SKM-1 (cell line): ENCODE measurements around the gene CARMIL3.
"Not testable (repeated sequence)": the region's sequence is repeated elsewhere in the genome, so short reads cannot be mapped to it uniquely, and the experiment has no call there.

Experiments
- DNase-seq: peaks from one replicate; lab custom pipeline; 2025; ENCODE audit not compliant: unreplicated experiment; lab: John Stamatoyannopoulos, UW

CARMIL3 gene, protein sequence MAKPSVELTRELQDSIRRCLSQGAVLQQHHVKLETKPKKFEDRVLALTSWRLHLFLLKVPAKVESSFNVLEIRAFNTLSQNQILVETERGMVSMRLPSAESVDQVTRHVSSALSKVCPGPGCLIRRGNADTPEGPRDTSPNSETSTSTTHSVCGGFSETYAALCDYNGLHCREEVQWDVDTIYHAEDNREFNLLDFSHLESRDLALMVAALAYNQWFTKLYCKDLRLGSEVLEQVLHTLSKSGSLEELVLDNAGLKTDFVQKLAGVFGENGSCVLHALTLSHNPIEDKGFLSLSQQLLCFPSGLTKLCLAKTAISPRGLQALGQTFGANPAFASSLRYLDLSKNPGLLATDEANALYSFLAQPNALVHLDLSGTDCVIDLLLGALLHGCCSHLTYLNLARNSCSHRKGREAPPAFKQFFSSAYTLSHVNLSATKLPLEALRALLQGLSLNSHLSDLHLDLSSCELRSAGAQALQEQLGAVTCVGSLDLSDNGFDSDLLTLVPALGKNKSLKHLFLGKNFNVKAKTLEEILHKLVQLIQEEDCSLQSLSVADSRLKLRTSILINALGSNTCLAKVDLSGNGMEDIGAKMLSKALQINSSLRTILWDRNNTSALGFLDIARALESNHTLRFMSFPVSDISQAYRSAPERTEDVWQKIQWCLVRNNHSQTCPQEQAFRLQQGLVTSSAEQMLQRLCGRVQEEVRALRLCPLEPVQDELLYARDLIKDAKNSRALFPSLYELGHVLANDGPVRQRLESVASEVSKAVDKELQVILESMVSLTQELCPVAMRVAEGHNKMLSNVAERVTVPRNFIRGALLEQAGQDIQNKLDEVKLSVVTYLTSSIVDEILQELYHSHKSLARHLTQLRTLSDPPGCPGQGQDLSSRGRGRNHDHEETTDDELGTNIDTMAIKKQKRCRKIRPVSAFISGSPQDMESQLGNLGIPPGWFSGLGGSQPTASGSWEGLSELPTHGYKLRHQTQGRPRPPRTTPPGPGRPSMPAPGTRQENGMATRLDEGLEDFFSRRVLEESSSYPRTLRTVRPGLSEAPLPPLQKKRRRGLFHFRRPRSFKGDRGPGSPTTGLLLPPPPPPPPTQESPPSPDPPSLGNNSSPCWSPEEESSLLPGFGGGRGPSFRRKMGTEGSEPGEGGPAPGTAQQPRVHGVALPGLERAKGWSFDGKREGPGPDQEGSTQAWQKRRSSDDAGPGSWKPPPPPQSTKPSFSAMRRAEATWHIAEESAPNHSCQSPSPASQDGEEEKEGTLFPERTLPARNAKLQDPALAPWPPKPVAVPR (N-terminal part only)

DNA sequence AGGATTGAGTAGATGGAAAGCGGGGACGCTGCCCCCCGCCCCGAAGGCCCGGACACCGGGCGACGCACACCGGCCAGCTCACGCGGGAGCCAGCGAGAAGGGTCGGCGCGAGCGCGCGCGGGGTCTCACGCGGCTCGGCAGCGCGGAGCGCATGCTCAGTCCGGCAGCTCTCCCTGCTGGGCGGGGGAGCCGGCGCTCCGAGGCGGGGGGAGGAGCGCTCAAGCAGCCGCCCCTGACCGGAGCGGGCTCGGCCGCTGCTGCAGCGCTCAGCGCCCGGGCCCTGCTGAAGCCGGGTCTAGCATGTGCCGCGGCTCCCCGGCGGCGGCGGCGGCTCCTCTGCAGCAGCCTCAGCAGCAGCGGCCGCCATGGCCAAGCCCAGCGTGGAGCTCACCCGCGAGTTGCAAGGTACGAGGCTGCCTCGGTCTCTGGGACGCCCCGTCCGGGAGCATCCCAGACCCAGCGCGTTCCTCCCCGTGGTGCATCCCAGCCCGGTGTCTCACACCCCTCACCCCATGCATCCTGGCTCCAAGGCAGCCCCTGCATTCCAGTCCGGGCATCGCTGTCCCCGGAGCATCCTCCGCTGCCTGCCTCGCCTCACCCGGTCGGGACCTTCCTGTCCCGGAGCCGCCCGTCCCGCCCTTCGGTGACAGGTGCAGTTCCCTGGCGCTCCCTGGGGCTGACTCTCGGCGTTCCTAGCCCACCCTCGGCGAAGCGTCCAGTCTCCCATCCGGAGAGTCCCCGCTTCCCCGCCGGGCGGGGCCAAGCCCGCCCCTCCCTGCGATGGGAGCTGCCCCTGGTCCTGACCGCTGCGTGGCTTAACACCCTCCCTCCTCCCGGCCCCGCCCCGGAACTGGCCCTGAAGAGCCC is at the start of gene CARMIL3:
Gene CARMIL3 (plus strand): TSS at position 221 of the 867 bp plus-strand sequence. CDS start 145 bp downstream, at position 366.
- DNase-seq = no peak

DNA sequence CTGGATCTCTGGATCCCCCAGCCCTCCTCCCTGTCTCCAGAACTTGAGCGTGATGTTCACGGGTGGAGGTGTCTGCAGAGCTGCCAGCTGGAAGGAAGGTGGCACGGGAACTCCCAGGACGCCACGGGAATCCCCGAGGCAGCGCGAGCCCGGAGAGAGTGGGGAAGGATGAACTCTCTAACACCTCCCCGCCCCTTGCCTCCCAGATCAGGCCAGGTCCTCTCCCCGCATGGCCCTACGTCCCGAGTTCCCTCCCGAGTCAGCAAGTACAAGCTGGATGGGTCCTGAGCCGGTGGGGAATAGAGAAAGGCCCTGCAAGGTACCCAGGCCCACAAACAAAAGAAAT is 45.4 kb upstream of the CARMIL3 start:
- not testable (repeated sequence) for DNase-seq

DNA sequence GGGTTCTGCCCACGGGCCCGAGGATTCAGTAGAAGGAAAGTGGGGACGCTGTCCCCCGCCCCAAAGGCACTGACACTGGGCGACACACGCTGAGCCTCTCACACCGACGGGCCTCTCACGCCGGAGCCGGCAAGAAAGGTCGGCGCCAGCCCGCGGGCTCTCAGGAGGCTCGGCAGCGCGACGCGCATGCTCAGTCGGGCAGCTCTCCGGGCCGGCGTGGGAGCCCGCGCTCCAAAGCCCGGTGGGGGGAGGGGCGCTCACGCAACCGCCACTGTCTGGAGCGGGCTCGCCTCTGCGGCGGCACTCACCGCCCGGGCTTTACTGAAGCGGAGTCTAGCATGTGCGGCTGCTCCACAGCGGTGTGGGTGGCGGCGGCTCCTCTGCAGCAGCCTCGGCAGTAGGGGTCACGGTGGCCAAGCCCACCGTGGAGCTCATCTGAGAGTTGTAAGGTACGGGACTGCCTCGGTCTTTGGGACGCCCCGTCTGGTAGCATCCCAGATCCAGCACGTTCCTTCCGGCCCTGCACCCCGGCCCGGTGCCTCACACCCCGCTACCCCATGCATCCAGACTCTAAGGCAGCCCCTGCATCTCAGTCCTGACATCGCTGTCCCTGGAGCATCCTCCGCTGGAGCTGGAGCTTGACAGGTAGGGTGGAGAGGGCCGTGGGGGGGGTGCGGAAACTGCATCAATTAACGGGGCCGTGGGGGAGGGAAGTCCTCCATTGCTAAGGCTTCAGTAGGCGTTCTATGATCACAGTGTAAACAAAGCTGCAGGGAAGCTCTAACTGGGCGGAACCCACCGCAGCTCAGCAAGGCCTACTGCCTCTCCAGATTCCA is 44.8 kb upstream of the CARMIL3 start:
- DNase-seq = not testable (repeated sequence)

DNA sequence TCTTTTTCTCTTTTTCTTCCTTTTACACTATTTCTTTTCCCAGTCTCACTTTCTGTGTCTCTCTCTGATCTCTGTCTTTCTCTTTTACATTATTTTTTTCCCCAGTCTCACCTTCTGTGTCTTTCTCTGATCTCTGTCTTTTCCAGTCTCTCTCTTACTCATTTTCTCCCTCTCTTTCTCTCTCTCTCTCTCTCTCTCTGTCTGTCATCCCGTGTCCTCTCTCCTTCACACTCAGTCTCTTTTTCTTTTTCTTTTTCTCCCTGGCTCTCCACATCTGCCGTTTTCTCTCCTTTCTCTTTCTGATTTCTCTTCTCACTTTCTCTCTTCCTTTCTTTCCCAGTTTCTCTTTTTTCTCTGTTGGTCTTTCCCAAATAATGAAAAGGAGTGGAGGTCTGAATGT is 40.8 kb upstream of the CARMIL3 start:
- DNase-seq = no peak

DNA sequence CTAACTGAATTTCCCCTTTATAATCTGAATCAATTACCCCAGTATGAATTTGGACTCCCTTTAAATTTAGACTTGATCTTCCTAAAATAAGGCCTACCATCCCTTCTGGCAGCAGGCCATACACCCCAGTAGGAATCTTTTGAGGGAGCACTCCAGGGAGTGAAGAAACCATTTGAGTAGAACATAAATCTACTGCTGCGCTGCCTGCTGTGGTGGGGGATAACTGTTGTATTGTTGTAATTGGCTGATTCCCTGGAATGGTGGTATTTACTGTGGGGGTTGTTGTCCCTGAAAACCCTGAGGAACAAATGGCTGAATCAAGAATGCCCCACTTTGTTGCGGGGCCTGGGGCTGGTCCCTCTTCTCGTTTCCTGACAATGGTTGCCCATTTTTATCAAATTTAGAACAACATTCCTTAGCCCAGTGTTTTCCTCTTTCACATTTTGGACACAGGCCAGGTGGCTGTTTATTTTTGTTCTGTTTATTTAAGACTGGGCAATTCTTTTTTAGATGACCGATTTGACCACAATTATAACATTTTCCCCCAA is 39.0 kb upstream of the CARMIL3 start:
- DNase-seq = not testable (repeated sequence)

DNA sequence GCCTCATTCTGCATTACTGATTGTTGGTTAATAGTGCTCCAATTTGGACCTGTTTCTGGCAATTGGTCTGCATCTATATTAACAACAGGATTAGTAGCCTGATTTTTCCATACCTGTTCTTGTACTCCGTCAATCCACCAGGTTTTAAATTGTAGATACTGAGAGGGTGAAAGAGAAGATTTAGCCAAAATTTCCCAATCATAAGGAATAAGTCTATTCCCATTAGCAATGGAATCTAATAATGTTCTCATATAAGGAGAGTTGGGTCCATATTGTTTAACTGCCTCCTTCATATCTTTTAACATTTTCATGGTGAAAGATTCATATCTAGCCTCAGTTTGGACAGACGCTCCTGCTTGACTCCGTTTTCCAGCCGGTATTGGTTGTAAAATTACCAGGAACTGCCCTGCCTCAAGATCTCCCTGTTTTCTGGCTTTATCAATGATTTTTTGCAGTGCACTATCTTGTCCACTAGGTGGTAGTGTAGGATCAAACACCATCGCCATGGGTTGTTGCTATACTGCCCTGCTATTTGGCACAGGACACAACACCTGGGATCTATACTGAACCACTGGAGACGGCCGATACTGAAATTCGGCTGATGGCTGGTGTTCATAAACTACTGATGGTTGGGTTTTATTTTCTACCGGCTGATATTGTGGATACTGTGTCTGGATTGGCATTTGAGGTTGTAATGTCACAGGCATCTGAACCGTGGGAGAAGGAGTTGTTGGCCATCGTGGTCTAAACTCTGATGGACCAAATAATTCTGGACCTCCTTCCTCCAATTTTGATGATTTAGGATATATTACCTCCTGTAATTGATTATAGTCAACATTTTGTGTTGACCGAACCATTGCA is 37.9 kb upstream of the CARMIL3 start:
- no peak for DNase-seq

DNA sequence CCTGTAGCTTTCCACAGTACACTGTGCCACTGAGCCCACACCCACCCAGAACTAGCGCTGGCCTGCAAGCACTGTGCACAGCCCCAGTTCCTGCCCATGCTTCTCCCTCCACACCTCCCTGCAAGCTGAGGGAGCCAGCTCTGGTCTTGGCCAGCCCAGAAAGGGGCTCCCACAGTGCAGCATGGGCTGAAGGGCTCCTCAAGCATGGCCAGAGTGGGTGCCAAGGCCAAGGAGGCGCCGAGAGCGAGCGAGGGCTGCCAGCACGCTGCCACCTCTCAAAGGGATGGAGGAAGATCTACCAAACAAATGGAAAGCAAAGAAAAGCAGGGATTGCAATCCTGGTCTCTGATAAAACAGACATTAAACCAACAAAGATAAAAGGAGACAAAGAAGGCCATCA is 36.1 kb upstream of the CARMIL3 start:
- not testable (repeated sequence) for DNase-seq

DNA sequence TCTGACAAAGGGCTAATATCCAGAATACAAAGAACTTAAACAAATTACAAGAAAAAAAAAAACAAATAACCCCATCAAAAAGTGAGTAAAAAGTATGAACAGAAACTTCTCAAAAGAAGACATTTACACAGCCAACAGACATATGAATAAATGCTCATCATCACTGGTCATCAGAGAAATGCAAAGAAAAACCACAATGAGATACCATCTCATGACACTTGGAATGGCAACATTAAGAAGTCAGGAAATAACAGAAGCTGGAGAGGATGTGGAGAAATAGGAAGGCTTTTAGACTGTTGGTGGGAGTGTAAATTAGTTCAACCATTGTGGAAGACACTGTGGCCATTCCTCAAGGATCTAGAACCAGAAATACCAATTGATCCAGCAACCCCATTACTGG is 32.8 kb upstream of the CARMIL3 start:
- DNase-seq = not testable (repeated sequence)

DNA sequence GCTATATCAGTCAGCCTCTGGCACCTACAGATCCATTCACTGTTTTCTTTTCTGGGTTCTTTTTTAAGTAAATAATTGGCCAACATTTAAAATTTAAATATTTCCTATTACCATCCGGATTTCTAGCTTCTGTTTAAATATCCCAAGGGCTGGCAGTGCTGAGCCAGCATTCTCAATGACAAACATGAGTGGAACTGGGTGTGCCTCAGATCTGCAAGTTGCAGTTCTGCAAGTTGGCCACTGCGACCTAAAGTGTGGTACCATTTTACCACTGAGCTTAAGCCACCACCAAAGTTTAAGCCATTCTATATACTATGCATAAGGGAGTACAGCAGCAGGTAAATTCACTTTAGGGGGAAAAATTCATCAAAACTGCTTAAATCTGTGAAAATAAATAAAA is 31.9 kb upstream of the CARMIL3 start:
- DNase-seq = not testable (repeated sequence)

DNA sequence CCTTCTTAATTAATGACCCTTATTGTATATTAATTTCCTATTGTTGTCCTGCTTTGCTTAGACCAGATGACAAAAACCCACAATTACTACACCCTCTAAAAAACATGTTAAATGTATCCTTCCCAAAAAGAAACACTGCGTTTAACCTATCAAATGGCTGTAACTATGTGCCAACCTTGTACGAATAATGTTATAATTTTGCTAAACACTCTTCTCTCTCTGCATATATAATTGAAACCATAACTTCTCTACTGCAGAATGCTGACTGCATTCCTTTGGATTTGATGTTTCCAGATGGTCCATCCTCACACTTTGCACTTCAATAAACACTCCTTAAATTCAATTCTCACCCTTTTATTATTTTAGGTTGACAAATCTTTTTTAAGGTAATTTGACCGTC is 31.3 kb upstream of the CARMIL3 start:
- DNase-seq = not testable (repeated sequence)

DNA sequence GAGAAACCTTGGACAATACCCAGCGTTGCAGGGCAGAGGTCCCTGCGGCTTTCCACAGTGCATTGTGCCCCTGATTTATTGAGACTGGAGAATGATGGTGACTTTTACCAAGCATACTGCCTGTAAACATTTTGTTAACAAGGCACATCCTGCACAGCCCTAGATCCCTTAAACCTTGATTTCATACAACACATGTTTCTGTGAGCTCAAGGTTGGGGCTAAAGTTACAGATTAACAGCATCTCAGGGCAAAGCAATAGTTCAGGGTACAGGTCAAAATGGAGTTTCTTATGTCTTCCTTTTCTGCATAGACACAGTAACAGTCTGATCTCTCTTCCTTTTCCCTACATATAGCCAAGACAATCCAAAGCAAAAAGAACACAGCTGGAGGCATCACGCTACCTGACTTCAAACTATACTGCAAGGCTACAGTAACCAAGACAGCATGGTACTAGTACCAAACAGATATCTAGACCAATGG is 26.8 kb upstream of the CARMIL3 start:
- DNase-seq = not testable (repeated sequence)

DNA sequence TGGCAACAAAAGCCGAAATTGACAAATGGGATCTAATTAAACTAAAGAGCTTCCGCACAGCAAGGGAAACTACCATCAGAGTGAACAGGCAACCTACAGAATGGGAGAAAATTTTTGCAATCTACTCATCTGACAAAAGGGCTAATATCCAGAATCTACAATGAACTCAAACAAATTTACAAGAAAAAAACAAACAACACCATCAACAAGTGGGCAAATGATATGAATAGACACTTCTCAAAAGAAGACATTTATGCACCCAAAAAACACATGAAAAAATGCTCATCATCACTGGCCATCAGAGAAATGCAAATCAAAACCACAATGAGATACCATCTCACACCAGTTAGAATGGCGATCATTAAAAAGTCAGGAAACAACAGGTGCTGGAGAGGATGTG is 22.1 kb upstream of the CARMIL3 start:
- not testable (repeated sequence) for DNase-seq

DNA sequence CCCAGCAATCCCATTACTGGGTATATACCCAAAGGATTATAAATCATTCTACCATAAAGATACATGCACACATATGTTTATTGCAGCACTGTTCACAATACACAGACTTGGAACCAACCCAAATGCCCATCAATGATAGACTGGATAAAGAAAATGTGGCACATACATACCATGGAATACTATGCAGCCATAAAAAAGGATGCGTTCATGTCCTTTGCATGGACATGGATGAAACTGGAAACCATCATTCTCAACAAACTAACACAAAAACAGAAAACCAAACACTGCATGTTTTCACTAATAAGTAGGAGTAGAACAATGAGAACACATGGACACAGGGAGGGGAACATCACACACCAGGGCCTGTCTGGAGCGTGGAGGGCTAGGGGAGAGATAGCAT is 20.5 kb upstream of the CARMIL3 start:
- DNase-seq = not testable (repeated sequence)

DNA sequence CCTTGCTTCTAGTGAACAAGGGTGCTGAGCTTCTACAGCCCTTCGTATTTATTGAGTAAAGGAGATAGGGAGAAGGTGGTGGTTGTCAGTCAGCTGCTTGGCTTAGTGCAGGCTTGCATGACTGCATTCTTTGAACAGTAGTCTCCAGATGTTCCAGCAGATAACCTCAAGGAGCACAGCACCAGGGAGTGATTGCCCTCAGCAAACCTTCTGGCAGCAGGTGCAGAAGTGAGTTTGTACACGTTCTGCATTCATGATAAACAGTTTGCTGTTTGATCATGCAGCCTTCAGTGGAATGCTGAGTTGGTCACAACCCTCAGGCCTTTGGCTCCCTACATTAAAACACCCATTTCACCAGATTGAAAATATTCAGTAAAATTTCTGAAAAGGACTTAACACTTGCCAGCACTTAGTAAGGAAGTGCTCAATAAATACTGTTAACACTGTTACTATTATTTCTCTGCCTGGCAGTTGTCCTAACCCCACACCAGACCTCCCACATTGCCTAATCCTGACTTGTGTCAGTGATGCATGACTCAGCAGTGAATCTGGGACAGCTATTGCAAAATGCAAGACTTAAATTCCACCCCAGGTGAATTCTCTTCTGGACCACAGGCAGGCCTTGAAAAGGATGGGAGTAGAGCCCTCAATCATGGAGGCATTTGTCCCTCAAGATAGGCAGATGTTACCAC is 18.9 kb upstream of the CARMIL3 start:
- no peak for DNase-seq

DNA sequence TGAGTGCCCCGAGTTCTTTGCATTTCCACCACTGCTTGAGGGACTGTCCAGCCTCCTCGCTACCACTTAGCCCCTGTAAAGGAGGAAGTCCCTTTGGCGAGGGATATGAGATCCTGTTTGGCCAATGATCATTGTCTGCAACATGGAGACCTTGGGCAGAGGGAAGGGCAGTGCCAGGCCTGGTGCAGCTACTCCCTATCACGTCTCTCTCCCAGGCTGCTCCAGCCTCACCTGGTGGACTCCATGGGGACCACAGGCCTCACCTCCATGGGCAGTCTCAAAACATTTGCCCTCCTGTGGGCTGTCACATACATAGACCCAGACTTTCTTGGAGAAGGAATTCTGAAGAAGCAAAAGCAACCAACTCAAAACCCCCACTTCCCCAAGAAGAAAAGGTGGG is 16.0 kb upstream of the CARMIL3 start:
- not testable (repeated sequence) for DNase-seq

DNA sequence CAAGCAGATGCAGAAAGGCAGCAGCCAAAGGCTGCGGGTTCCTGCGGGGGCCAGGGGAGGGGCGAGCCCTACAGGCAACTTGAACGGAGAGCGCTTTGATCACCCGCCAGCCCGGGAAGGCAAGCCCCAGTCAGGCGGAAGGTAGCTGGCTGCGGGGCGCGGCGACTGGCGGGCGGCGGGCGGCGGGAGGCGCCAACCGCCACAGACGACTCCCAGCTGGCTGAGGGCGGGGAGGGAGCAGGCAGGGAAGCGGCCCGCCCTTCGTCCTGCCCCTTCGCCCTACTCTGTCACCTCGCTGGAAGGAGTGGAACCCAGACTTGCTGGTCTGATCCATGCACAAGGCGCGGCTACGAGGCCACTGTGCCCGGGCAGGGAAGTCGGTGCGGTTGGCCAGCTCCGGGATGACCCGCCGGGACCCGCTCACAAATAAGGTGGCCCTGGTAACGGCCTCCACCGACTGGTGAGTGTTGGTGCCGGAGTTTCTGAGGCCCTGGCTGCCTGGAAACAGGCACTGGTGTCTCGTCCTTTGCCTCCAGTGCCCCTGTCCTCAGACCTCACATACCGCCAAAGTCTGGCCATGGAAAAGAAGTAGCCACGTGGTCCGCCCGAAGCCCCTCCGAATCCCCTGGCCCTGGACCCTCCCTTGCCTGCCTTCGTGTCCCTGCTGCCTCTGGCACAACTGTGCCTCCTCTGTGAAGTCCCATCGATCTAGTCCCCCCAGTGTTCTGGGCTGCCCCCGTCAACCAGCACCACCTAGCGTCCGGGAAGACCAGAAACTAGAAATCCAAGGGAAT is 15.4 kb upstream of the CARMIL3 start:
- no peak for DNase-seq
